K562 (cell line): Measurements from ENCODE around the gene ZNF620.

ENCODE experiments used
- CEBPB ChIP-seq: fragments of 450-650 bp; IDR thresholded peaks from 2 replicates; pipeline ENCODE4 v1.6.1; 2016; ENCODE audit warnings: missing genetic modification characterization, missing compliant biosample characterization
- EGR1 ChIP-seq: fragments of 450-650 bp; conservative IDR thresholded peaks from 2 replicates; pipeline ENCODE4 v1.6.1; 2017; ENCODE audit warnings: mild to moderate bottlenecking
- GTF2F1 ChIP-seq: IDR thresholded peaks from 2 replicates; pipeline ENCODE4 v1.6.1; 2011; ENCODE audit warnings: low read depth, low read length, improper control_type of control experiment
- IFI16 ChIP-seq: fragments of 250-450 bp; sonication (Bioruptor Pico); IDR thresholded peaks from 2 replicates; pipeline ENCODE4 v2.1.2; 2022; ENCODE audit warnings: mild to moderate bottlenecking, inconsistent platforms
- MAFK ChIP-seq: IDR thresholded peaks from 2 replicates; pipeline ENCODE4 v1.6.1; 2011; ENCODE audit warnings: low read length, improper control_type of control experiment
- POLR2AphosphoS2 ChIP-seq: IDR thresholded peaks from 2 replicates; pipeline ENCODE4 v1.6.1; 2012; ENCODE audit warnings: low read length, improper control_type of control experiment
- SIN3A ChIP-seq, 2 experiments: fragments of 150-350 bp in 1 of 2; IDR thresholded peaks; 2 replicates each; pipeline ENCODE4 v1.6.1; 2011 to 2016; ENCODE audit warnings: borderline replicate concordance in 2 of 2, low read depth in 2 of 2, low read length in 2 of 2, mild to moderate bottlenecking in 2 of 2, moderate library complexity in 2 of 2; ENCODE audit not compliant: control insufficient read depth in 1 of 2
- SNIP1 ChIP-seq: fragments of 450-650 bp; IDR thresholded peaks from 2 replicates; pipeline ENCODE4 v1.7.1; 2017; ENCODE audit warnings: low read depth, mild to moderate bottlenecking
- ZNF24 ChIP-seq: fragments of 450-650 bp; IDR thresholded peaks from 2 replicates; pipeline ENCODE4 v1.6.1; 2016
- TF ChIP-seq, protein P1 (sequence below): sonication (generic); formaldehyde crosslinking; IDR thresholded peaks from 2 replicates; pipeline ENCODE4 v1.5.0; 2020; ENCODE audit warnings: missing genetic modification reagents
- TF ChIP-seq, protein P2 (sequence below): sonication (generic); formaldehyde crosslinking; IDR thresholded peaks from 2 replicates; pipeline ENCODE4 v1.8.1; 2023; ENCODE audit warnings: mild to moderate bottlenecking, missing genetic modification reagents
- TF ChIP-seq, protein P3 (sequence below), 3 experiments: IDR thresholded peaks in 2 of 3; conservative IDR thresholded peaks in 1 of 3; 2 replicates each; pipeline ENCODE4 v1.5.1; 2011 to 2012; ENCODE audit warnings: low read length in 3 of 3, mild to moderate bottlenecking in 3 of 3, control low read depth in 2 of 3, improper control_type of control experiment in 1 of 3, inconsistent platforms in 1 of 3, low read depth in 1 of 3, mixed read lengths in 1 of 3, moderate library complexity in 1 of 3; ENCODE audit not compliant: insufficient read depth in 2 of 3

DNA sequence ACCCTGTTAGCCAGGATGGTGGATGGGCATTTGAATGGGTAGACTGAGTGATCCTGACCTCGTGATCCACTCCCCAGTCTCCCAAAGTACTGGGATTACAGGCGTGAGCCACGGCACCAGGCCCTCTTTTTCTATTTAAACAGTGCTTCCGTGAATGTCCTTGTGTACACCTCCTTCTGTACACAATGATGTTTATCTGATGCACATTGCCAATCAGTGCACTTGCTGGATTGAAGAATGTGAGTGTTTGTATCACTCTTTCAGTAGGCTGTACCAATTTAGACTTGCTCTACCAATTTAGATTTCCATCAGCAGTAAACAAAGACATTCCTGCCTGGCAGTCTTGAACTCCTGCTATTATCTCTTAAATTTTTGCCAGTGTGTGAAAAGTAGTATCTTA lies 37.8 kb upstream of the ZNF620 start:
- no peak for TF ChIP-seq IFI16
- TF ChIP-seq CEBPB (tag): no peak
- no peak for TF ChIP-seq POLR2AphosphoS2
- TF ChIP-seq, protein P1, sequence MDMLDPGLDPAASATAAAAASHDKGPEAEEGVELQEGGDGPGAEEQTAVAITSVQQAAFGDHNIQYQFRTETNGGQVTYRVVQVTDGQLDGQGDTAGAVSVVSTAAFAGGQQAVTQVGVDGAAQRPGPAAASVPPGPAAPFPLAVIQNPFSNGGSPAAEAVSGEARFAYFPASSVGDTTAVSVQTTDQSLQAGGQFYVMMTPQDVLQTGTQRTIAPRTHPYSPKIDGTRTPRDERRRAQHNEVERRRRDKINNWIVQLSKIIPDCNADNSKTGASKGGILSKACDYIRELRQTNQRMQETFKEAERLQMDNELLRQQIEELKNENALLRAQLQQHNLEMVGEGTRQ: no peak
- TF ChIP-seq, protein P2, sequence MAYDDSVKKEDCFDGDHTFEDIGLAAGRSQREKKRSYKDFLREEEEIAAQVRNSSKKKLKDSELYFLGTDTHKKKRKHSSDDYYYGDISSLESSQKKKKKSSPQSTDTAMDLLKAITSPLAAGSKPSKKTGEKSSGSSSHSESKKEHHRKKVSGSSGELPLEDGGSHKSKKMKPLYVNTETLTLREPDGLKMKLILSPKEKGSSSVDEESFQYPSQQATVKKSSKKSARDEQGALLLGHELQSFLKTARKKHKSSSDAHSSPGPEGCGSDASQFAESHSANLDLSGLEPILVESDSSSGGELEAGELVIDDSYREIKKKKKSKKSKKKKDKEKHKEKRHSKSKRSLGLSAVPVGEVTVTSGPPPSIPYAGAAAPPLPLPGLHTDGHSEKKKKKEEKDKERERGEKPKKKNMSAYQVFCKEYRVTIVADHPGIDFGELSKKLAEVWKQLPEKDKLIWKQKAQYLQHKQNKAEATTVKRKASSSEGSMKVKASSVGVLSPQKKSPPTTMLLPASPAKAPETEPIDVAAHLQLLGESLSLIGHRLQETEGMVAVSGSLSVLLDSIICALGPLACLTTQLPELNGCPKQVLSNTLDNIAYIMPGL: no peak
- no peak for TF ChIP-seq SIN3A (IDR thresholded peaks at IDR 0.05; ENCODE audit: borderline replicate concordance in 2 of 2, control insufficient read depth in 1 of 2, low read depth in 2 of 2, low read length in 2 of 2)
- TF ChIP-seq, protein P3, sequence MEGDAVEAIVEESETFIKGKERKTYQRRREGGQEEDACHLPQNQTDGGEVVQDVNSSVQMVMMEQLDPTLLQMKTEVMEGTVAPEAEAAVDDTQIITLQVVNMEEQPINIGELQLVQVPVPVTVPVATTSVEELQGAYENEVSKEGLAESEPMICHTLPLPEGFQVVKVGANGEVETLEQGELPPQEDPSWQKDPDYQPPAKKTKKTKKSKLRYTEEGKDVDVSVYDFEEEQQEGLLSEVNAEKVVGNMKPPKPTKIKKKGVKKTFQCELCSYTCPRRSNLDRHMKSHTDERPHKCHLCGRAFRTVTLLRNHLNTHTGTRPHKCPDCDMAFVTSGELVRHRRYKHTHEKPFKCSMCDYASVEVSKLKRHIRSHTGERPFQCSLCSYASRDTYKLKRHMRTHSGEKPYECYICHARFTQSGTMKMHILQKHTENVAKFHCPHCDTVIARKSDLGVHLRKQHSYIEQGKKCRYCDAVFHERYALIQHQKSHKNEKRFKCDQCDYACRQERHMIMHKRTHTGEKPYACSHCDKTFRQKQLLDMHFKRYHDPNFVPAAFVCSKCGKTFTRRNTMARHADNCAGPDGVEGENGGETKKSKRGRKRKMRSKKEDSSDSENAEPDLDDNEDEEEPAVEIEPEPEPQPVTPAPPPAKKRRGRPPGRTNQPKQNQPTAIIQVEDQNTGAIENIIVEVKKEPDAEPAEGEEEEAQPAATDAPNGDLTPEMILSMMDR (IDR thresholded peaks at IDR 0.05 in 2 of 3, conservative IDR thresholded peaks at IDR 0.05 in 1 of 3; ENCODE audit: insufficient read depth in 2 of 3, low read depth in 1 of 3, low read length in 3 of 3): no peak
- no peak for TF ChIP-seq ZNF24
- TF ChIP-seq GTF2F1: no peak
- no peak for TF ChIP-seq EGR1
- TF ChIP-seq MAFK: no peak
- no peak for TF ChIP-seq SNIP1
